HG03280 (cell line): ENCODE results near the gene SH3GL3.

Experiments
- ATAC-seq: cut with Tn5 transposase; IDR thresholded peaks from one replicate; pipeline ENCODE4 v1.9.1; 2021; ENCODE audit warnings: mild to moderate bottlenecking, moderate library complexity; ENCODE audit not compliant: unreplicated experiment

SH3GL3 gene

DNA sequence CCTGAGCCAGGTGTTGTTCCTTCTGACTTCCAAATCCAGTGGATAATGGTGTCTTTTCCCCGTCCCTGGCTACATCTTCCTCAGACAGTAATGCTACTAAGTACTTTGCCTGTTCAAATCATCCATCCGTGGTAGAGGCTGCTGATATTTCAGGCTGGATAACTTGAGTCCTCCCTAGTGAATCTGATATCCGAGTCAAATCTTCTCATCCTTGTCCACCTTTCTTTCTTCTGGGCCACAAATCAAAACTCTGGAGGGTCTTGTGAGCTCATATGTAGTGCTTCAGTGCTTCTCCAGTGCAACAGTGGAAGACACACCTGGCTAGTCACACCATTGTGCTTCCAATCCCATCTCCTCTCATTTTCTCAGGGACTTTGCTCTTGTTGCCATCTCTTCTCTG lies 11.2 kb downstream of the SH3GL3 start:
- ATAC-seq: no peak

DNA sequence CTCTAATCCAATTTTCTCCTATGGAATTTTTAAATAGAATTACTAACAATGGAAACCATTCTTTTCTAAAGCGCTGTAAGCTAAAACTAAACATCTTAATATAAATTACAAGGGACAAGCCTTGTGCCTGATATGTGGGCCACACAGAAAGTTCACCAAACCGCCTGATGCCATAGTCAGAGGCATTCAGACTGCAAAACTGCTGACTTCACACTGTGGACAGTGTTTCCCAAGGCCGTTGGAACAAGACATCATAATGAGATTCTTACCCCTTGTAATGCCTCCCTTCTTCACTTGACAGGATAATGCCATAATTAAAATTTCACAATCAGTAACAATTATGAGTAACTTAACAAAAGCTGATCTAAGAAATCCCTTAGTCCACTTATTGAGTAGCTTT lies 14.9 kb downstream of the SH3GL3 start:
- no peak for ATAC-seq

GRCh38 chr15:83462953-83463433 lies 15.9 kb downstream of the SH3GL3 start:
- no peak for ATAC-seq

GRCh38 chr15:83470887-83471286 lies 23.7 kb downstream of the SH3GL3 start:
- no peak for ATAC-seq

- ATAC-seq: no peak
These were observed 24.2 kb downstream of the SH3GL3 start for GRCh38 chr15:83471307-83471866.

- no peak for ATAC-seq
These were observed 25.0 kb downstream of the SH3GL3 start for GRCh38 chr15:83472151-83472550.

DNA sequence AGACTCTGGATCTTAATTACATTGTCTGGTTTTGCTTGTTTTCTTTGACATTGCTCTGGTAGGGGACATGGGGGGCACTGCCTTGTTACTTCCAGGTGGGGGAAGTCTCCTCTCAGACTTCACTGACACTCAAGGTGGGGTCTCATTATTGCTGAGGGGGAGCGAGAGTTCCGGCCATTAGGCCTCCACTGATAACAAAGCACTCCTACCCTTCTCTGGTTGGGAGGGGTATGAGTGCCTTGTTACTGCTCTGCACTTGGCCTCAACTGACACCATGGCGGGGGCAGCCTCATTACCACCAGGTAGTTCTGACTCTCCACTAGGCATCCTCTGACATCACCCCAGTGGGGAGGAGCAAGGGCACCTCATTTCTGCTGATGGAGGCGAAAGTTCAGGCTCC lies 25.7 kb downstream of the SH3GL3 start:
- no peak for ATAC-seq

GRCh38 chr15:83474578-83474977 lies 27.4 kb downstream of the SH3GL3 start:
- no peak for ATAC-seq

DNA sequence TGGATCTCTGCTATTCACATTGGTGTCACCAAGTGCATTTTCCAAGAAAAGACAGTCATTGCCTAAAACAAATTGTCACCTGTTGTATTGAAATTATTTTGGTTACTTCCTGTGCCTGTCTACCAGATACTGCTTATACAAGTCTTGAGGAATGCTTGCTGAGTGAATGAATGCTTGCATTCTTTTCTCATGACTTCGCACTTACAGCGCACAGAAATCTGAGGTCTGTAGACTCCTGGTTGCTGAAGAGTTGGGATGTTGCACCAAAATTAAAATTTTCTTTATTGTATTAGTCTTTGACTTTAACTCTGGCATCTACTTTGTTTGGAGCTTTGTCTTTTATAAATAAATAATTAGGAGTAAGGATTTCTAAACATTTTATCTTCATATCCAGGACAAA lies 28.4 kb downstream of the SH3GL3 start:
- no peak for ATAC-seq

DNA sequence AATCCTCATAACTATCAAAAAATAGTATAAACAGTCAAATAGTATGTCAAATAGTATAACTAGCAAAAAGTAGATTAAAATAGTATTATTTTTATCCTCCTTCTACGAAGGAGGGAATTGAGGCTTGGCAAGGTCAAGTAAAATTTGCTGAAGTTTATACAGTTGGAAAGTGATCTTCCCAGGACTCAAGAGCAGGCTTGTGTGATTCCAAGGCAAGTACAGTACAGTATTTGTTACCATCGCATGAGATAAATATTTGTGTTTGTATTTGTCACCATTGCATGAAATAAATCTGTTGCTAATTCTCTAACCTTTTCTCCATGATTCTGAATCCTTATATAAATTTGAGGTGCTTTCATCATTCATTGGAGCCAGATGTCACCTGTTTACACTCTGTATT lies 28.9 kb downstream of the SH3GL3 start:
- ATAC-seq: no peak

DNA sequence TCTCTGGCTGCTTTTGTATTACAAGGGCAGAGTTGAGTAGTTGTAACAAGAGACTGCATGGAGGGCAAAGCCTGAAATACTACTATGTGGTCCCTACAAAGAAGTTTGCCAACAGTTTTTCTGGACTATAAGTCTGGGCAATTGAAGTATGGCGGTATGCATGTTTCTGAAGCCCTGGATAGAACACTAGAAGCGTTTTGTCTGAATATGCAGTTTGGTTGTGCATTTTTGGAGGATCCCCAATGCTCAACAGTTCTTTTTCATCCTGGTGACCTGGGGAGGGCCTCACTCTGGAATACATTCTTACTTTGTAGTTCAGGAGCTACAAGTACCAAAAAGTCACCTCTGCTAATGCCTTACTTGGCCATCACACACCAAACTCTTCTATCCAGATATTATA lies 29.6 kb downstream of the SH3GL3 start:
- no peak for ATAC-seq

DNA sequence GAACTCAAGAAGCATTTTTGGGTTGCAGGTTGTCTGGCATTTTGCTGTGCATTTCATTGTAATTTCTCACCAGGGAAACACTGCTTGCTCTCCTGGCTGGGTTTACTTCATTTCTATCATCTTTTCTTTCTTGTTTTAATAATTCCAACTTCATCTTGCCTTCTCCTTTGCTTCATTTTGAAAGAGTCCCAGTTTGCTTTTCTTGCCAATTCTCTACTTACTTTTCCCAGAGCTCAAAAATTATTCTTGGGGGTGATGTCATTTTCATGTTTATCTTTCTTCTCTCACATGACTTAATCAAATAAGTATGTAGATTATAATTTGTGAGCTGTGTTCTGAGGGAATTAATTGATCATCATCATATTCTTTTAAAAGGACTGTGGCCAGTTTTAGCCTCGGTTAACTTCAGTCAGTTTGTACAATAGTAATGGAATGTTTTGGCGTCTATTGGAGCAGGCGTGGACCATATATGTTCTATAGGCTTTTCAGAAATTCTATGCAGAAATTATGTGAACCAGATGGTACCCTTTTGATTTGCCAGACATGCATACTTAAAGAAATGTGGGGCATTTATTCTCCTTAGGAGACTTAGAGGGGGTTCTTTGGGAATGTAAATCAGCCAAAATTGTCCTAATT lies 30.1 kb downstream of the SH3GL3 start:
- no peak for ATAC-seq

- no peak for ATAC-seq
These were observed 30.8 kb downstream of the SH3GL3 start for GRCh38 chr15:83477808-83478537.

DNA sequence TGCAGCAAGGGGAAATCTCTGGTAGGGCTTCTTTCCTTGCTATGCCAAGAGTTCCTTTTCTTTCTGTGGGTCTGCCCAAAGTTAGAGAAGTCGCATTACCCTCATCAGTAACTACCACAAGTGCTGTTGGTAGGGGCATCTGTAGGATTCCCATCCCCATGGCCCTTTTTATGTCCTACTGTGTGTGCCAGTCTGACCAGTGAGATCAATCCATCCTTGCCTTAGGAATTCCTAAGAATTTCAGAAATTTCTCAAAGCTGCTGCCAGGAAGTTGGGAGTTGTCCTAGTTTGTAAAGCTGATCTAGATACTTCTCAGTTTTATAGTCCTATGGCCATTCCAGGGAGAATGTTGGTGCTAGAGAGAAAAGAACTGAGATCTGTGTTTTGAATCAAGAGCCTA lies 36.5 kb downstream of the SH3GL3 start:
- no peak for ATAC-seq

- ATAC-seq: no peak
These were observed 37.5 kb downstream of the SH3GL3 start for GRCh38 chr15:83484636-83485035.

- no peak for ATAC-seq
These were observed 39.2 kb downstream of the SH3GL3 start for GRCh38 chr15:83486363-83486762.

GRCh38 chr15:83487519-83487918 lies 40.4 kb downstream of the SH3GL3 start:
- no peak for ATAC-seq

GRCh38 chr15:83489690-83490089 lies 42.5 kb downstream of the SH3GL3 start:
- no peak for ATAC-seq

DNA sequence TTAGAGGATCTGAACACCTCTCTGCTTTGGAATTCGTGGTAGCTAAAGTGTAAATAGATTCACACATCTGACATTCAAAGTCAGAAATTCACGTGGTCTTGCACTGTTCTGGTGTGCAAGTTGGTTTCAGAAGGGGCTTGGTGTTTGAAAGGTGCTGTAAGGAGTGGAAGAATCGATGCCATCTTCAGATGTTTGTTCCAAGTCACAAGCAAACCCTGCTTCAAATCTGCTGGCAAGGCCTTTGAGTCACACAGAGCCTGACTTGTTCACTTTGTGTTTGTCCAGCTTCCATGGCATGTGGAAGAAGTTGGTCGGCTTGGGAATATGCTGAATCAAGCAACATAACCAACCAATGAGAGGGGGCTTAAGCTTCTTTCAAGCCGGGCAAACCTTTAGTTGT lies 44.3 kb downstream of the SH3GL3 start:
- no peak for ATAC-seq

- ATAC-seq: no peak
These were observed 49.6 kb downstream of the SH3GL3 start for GRCh38 chr15:83496766-83497165.

DNA sequence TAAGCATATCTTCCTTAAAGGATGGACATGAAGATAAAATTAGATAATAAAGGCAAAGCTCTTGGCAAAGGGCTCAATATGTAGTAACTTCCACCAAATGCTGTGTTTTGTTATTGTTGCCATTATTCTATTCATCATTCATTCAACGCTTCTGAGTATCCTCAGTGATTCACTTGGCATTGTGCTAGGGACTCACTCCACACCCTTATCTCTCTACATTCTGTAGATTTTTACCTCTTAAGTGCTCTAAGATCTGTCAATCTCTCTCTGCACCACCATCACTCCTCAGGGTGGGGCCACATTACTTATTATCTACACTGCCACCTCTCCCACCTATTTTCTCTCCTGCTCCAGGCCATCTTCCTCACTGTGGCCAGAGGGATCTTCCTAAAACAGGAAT lies 51.2 kb downstream of the SH3GL3 start:
- ATAC-seq: no peak

DNA sequence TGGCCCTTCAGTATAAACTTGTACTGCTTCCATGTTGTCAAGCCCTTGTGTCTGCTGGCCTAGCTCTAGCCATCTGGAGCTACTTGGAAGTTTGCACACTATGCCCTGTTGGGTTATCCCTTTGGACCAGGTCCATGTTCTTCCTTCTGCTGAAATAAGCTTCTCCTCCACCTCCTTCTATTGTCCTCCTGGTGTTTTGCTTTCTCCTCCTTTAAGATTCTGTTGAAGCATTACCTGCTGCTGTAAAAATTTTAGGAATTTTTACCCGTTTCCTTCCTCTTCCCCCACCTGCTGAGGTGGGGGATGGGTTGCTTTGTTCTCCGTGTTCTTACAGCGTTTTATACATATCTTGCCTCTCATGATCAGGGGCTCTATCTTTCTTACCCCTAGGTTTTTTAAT lies 51.7 kb downstream of the SH3GL3 start:
- no peak for ATAC-seq
